Lung (tissue), 12 donors: ENCODE measurements around the gene CD3G. TPM values are rescaled to one million over a fixed set of nuclear protein-coding genes. Genes with fewer than 3 reads are reported as not detected.
A peak's percentile ranks its signal among the peaks of the same experiment; 100 is the strongest.

Source experiments
- ATAC-seq: fragments of 200-7000 bp; cut with Tn5 transposase; one replicate; pipeline ENCODE4 v1.9.1; 2020; ENCODE audit warnings: moderate number of reproducible peaks; ENCODE audit not compliant: insufficient read depth, low FRiP score
- DNase-seq, 3 donors: peaks; one replicate each; pipeline ENCODE4 v3.0.0-alpha.2; 2013 to 2017
- H3K27ac ChIP-seq, 2 donors: one replicate each; pipeline ENCODE4 v1.5.1; 2013; ENCODE audit warnings: mild to moderate bottlenecking in 2 of 2, moderate library complexity in 2 of 2, control low read depth in 1 of 2, inconsistent platforms in 1 of 2, low read depth in 1 of 2, low read length in 1 of 2
- H3K27me3 ChIP-seq, 3 donors: one replicate each; pipeline ENCODE4 v1.5.1; 2013; ENCODE audit warnings: low read length in 2 of 3; ENCODE audit not compliant: control insufficient read depth in 3 of 3, insufficient read depth in 3 of 3
- H3K36me3 ChIP-seq, 4 donors: one replicate each; pipeline ENCODE4 v1.5.1; 2013; ENCODE audit warnings: low read length in 4 of 4, mild to moderate bottlenecking in 1 of 4, moderate library complexity in 1 of 4; ENCODE audit not compliant: control insufficient read depth in 4 of 4, insufficient read depth in 4 of 4
- H3K4me1 ChIP-seq, 5 donors: one replicate each; pipeline ENCODE4 v1.5.1; 2013; ENCODE audit warnings: low read length in 5 of 5, mild to moderate bottlenecking in 2 of 5, moderate library complexity in 1 of 5; ENCODE audit not compliant: control insufficient read depth in 5 of 5, insufficient read depth in 5 of 5
- H3K4me3 ChIP-seq: one replicate; pipeline ENCODE4 v1.5.1; 2013; ENCODE audit warnings: mild to moderate bottlenecking, control low read depth, moderate library complexity
- H3K9ac ChIP-seq, 2 donors: one replicate each; pipeline ENCODE4 v1.5.1; 2013; ENCODE audit warnings: low read length in 2 of 2, control low read depth in 1 of 2; ENCODE audit not compliant: insufficient read depth in 1 of 2
- H3K9me3 ChIP-seq, 4 donors: one replicate each; pipeline ENCODE4 v1.5.1; 2013; ENCODE audit warnings: low read length in 3 of 4, mild to moderate bottlenecking in 1 of 4, moderate library complexity in 1 of 4; ENCODE audit not compliant: control insufficient read depth in 4 of 4, insufficient read depth in 3 of 4
- WGBS, 2 donors: extraction: QIAGEN DNeasy Blood & Tissue Kit; methylation state at CpG; one replicate each; pipeline ENCODE4 v1.1.7; 2013; 5-methylcytosine and 5-hydroxymethylcytosine counted together
- polyA plus RNA-seq, 2 donors: library from polyadenylated mRNA; stranded (reverse); fragments of 200-250 nt; gene quantifications; one replicate each; pipeline ENCODE4 v1.2.1, GENCODE V29; 2013
- total RNA-seq, 2 donors: library from RNA; depleted of rRNA in 1 of 2; stranded (reverse); fragments of >200 nt in 1 of 2; gene quantifications; one replicate each; pipeline ENCODE4 v1.2.1, GENCODE V29; 2014 to 2021
- TF ChIP-seq, protein P1 (sequence below): IDR thresholded peaks from 2 replicates; pipeline ENCODE4 v1.5.1; 2012; ENCODE audit warnings: mild to moderate bottlenecking; ENCODE audit errors: control extremely low read depth, extremely low read depth
- donor health status: control.
- donor health status: control.
- donor health status: Bipolar disorder and iron deficiency.
- donor health status: healthy.
- donor health status: DM: yes; HTN: yes; CAD: no.

CD3G gene
- total and polyA plus RNA-seq, 4 donors, result 0.55 to 2.7 (median 1.1) TPM

GRCh38 chr11:118334745-118335144 is 9.4 kb upstream of the CD3G start:
- ATAC-seq (no peak), DNase-seq (no peak)
- TF ChIP-seq, protein P1, sequence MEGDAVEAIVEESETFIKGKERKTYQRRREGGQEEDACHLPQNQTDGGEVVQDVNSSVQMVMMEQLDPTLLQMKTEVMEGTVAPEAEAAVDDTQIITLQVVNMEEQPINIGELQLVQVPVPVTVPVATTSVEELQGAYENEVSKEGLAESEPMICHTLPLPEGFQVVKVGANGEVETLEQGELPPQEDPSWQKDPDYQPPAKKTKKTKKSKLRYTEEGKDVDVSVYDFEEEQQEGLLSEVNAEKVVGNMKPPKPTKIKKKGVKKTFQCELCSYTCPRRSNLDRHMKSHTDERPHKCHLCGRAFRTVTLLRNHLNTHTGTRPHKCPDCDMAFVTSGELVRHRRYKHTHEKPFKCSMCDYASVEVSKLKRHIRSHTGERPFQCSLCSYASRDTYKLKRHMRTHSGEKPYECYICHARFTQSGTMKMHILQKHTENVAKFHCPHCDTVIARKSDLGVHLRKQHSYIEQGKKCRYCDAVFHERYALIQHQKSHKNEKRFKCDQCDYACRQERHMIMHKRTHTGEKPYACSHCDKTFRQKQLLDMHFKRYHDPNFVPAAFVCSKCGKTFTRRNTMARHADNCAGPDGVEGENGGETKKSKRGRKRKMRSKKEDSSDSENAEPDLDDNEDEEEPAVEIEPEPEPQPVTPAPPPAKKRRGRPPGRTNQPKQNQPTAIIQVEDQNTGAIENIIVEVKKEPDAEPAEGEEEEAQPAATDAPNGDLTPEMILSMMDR, result no peak
- no peaks in the 10 kb centered on the region for H3K27me3 ChIP-seq
- H3K36me3 ChIP-seq, result no peaks in the 10 kb centered on the region
- H3K4me1 ChIP-seq, result no peaks in the 10 kb centered on the region
- H3K9me3 ChIP-seq, result no peaks in the 10 kb centered on the region
- H3K27ac ChIP-seq, result no peak overlapping the region
- 64 to 93% methylated on average over 1 of the region's 1 CpG for WGBS, 2 donors
- H3K9ac ChIP-seq, result no peak overlapping the region
- no peak overlapping the region for H3K4me3 ChIP-seq

- no peak overlapping the region for H3K4me3 ChIP-seq
- no peaks in the 10 kb centered on the region for H3K27me3 ChIP-seq
- H3K36me3 ChIP-seq, result no peaks in the 10 kb centered on the region
- no peak overlapping the region for H3K27ac ChIP-seq
- ATAC-seq, result peak; percentile 19
- TF ChIP-seq, protein P1, result no peak
- no peak overlapping the region for H3K9ac ChIP-seq
- no peaks in the 10 kb centered on the region for H3K9me3 ChIP-seq
- 64 to 65% methylated on average over 7 of the region's 7 CpGs for WGBS, 2 donors
- no peaks in the 10 kb centered on the region for H3K4me1 ChIP-seq
- DNase-seq, result peak in 1 of 3 donors; percentile 15
Measured at GRCh38 chr11:118338637-118339061, 5.5 kb upstream of the CD3G start.

DNA sequence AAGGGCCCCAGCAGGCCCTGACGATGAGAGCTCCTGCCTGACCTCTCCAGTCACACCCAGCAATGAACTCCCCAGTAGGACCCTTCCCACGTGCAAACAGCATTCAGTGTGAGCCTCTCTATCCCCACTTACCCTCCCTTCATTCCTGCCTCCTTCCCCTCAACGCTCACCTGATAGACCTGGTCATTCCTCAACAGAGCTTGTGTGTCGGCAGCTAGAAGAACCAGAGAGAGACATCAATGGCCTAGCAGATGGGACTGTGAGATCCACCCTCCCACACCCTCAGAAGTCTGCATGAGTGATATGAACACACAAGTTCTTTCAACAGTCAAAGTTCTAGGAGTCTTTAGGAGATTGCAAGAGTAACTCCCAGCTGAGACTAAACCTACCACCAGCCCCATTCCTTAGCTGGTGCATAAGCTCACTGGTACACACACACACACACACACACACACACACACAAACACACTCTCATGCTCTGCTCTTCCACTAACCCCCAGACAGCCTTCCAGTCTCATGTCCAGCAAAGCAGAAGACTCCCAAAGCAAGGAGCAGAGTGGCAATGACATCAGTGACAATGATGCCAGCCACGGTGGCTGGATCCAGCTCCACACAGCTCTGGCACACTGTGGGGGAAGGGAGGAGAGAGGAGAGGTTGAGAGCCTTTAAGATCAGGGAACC is 4.7 kb upstream of the CD3G start:
- Histone ChIP-seq H3K36me3 (no peaks in the 10 kb centered on the region), H3K4me1 (no peaks in the 10 kb centered on the region), H3K9ac (no peak overlapping the region), H3K27ac (no peak overlapping the region), H3K27me3 (no peaks in the 10 kb centered on the region), H3K4me3 (no peak overlapping the region), H3K9me3 (no peaks in the 10 kb centered on the region)
- TF ChIP-seq, protein P1, result no peak
- DNase-seq (no peak), ATAC-seq (no peak)
- 83 to 88% methylated on average over 5 of the region's 5 CpGs for WGBS, 2 donors

DNA sequence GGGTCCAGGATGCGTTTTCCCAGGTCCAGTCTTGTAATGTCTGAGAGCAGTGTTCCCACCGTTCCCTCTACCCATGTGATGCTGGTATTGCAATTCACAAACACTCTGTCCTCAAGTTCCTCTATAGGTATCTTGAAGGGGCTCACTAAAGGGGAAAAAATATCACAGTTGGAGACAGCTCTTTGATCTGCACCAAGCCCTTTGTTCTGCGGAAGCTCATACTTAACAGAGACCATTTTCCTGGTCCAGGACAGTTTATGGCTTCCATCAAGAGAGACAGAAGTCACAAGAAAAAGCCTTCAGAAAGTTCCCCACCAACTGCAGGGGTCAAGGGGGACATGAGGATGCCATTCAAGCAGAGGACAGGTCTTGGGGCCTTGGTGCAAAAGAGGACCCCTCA is 3.7 kb upstream of the CD3G start:
- 78% methylated on average over 3 of the region's 3 CpGs for WGBS, 2 donors
- Histone ChIP-seq H3K27ac (no peak overlapping the region), H3K9me3 (no peaks in the 10 kb centered on the region), H3K36me3 (no peaks in the 10 kb centered on the region), H3K27me3 (no peaks in the 10 kb centered on the region), H3K4me3 (no peak overlapping the region), H3K4me1 (no peaks in the 10 kb centered on the region), H3K9ac (no peak overlapping the region)
- TF ChIP-seq, protein P1, result no peak
- DNase-seq, result no peak
- no peak for ATAC-seq
